Measurements from ENCODE around the gene HBM.

DNA sequence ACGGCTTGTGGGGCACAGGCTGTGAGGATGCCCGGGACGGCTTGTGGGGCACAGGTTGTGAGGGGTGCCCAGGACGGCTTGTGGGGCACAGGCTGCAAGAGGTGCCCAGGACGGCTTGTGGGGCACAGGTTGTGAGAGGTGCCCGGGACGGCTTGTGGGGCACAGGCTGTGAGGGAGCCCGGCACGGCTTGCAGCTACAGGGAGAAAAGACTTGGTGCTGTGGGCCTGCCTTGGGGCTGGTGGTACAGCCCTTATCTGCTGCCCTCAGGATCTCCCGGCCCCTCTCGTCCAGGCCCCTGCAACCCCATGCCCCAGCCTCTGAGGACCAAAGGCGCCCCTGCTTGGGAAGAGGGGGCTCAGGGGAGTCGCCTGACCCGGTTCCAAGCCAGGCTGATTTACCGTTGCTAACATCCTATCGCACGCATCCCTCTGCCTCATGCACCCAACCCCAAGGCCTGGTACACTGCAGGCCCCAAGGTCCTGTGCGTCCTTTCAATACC is 5.0 kb upstream of the HBM start:
- no peak for TF ChIP-seq SP1 (IDR thresholded peaks at IDR 0.05)
- TF ChIP-seq FOXA1 (IDR thresholded peaks at IDR 0.05), result no peak
- TF ChIP-seq ZNF384 (IDR thresholded peaks at IDR 0.05), result no peak
- no peak for TF ChIP-seq L3MBTL2 (conservative IDR thresholded peaks at IDR 0.05)
